ENCODE results near the gene MCTP1.
A peak's percentile ranks its signal among the peaks of the same experiment; 100 is the strongest.

DNA sequence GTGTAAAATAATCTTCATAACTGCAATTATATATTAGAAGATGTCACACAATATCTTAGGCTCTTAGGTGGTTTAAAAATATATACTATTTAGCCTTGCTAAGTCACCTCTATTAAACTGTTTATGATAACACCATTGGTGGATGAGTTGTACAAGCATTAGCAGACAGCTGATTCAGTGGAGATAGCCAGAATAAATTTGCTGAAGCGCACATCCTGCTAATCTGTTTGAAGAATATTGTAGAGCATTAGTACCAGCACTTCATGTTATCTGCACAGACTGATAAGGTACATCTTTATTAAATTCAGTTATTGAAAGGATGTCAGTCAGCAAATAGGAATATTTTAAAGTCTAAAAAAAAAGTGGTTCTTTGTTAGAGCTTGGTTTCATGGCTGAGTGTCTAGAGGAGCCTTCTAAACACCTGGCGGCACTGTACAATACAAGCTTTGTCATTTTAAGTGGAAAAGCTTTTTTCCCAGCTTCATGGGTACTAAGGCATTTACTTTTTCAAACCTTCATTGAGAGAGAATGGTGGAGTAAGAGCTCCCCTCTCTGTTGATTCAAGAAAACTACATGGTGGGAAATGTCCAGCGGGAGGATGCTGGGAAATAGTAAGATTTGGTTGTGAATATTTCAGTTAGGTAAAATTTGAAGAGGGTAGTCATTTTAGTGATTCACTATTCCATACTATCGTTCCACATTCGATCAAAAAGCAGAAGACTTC lies 391.3 kb downstream of the MCTP1 start:
- TF ChIP-seq, protein P1, sequence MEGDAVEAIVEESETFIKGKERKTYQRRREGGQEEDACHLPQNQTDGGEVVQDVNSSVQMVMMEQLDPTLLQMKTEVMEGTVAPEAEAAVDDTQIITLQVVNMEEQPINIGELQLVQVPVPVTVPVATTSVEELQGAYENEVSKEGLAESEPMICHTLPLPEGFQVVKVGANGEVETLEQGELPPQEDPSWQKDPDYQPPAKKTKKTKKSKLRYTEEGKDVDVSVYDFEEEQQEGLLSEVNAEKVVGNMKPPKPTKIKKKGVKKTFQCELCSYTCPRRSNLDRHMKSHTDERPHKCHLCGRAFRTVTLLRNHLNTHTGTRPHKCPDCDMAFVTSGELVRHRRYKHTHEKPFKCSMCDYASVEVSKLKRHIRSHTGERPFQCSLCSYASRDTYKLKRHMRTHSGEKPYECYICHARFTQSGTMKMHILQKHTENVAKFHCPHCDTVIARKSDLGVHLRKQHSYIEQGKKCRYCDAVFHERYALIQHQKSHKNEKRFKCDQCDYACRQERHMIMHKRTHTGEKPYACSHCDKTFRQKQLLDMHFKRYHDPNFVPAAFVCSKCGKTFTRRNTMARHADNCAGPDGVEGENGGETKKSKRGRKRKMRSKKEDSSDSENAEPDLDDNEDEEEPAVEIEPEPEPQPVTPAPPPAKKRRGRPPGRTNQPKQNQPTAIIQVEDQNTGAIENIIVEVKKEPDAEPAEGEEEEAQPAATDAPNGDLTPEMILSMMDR (conservative IDR thresholded peaks at IDR 0.05; ENCODE audit: low read depth, low read length): peak; percentile 46
- TF ChIP-seq EZH2phosphoT487 (IDR thresholded peaks at IDR 0.05; ENCODE audit: borderline replicate concordance, low read length) (no peak), EZH2 (IDR thresholded peaks at IDR 0.05; ENCODE audit: low read length, unreplicated experiment) (no peak)
